Astrocyte of the spinal cord (primary cell): ENCODE measurements around the gene XDH.

Experiments used
- DNase-seq: peaks from one replicate; pipeline ENCODE4 v3.0.0; 2011; ENCODE audit warnings: low read depth, low spot score
- H3K4me3 ChIP-seq: 2 replicates; pipeline ENCODE4 v1.5.1; 2011; ENCODE audit warnings: low read depth, mild to moderate bottlenecking, low read length, moderate library complexity
- CTCF ChIP-seq: IDR thresholded peaks from 2 replicates; pipeline ENCODE4 v1.5.1; 2012; ENCODE audit warnings: low read depth, mild to moderate bottlenecking, low read length, inconsistent platforms
- in situ Hi-C: cut with HindIII; loops from 2 replicates; pipeline ENCODE4 v1.10.0; 2017; ENCODE audit warnings: low sequenced_read_pairs

XDH gene

GRCh38 chr2:31324016-31324633 is 90.4 kb downstream of the XDH start:
- in situ Hi-C loops: no loop called here
- TF ChIP-seq CTCF: no peak
- H3K4me3 ChIP-seq: no peak overlapping the region
- no peak for DNase-seq

- in situ Hi-C loops: no loop called here
- no peak for TF ChIP-seq CTCF
- H3K4me3 ChIP-seq: no peak overlapping the region
- DNase-seq: peak; percentile 23
Measured at GRCh38 chr2:31322371-31322770, 92.2 kb downstream of the XDH start.

- DNase-seq: peak; percentile 68
- TF ChIP-seq CTCF: no peak
- no peak overlapping the region for H3K4me3 ChIP-seq
- in situ Hi-C loops: no loop called here
Measured at GRCh38 chr2:31319406-31320175, 95.0 kb downstream of the XDH start.

- no peak overlapping the region for H3K4me3 ChIP-seq
- in situ Hi-C loops: no loop called here
- DNase-seq: peak; percentile 91
- no peak for TF ChIP-seq CTCF
Measured at GRCh38 chr2:31318361-31319336, 95.9 kb downstream of the XDH start.

GRCh38 chr2:31317396-31317795 is 97.1 kb downstream of the XDH start:
- no peak for DNase-seq
- in situ Hi-C loops: no loop called here
- no peak for TF ChIP-seq CTCF
- H3K4me3 ChIP-seq: no peak overlapping the region

GRCh38 chr2:31314761-31315160 is 99.8 kb downstream of the XDH start:
- in situ Hi-C loops: no loop called here
- DNase-seq: no peak
- H3K4me3 ChIP-seq: no peak overlapping the region
- TF ChIP-seq CTCF: no peak
